Gastroesophageal sphincter (tissue), 3 donors: ENCODE measurements around the gene TMEM201.

ENCODE experiments used
- EP300 ChIP-seq: sonication (generic); formaldehyde crosslinking; IDR thresholded peaks from one replicate; pipeline ENCODE4 v1.6.1; 2017; ENCODE audit warnings: antibody characterized with exemption, mild to moderate bottlenecking
- POLR2A ChIP-seq, 2 donors: fragments of 450-650 bp; IDR thresholded peaks; one replicate each; pipeline ENCODE4 v1.6.1; 2017; ENCODE audit warnings: antibody characterized with exemption in 2 of 2, mild to moderate bottlenecking in 2 of 2, moderate library complexity in 1 of 2
- POLR2AphosphoS5 ChIP-seq: sonication (generic); formaldehyde crosslinking; IDR thresholded peaks from one replicate; pipeline ENCODE4 v1.6.1; 2017; ENCODE audit warnings: antibody characterized with exemption
- TF ChIP-seq, protein P1 (sequence below), 4 experiments: fragments of 200-600 bp in 2 of 4; fragments of 450-650 bp in 2 of 4; sonication (generic) in 1 of 4; IDR thresholded peaks; one replicate each; pipeline ENCODE4 v1.5.1; 2017 to 2019; ENCODE audit warnings: antibody characterized with exemption in 4 of 4, mild to moderate bottlenecking in 2 of 4, moderate library complexity in 2 of 4

DNA sequence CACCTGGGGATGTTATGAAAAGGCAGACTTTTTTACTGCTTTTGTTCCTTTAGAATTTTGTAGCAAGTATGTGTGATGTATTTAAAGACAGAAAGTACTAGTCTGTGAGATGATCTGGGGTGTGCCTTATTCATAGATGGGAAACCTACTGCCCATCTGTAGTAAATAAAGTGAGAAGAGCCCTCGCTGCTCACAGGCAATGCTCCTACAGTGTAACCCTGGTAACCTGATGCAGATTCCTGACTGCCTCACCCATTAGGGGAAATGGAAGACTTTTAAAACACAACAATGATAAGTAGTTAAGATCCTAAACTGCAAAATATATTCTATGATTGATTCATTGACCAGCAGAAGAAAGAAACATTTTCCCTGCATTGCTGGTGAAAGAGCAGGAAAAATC is 19.4 kb upstream of the TMEM201 start:
- TF ChIP-seq, protein P1, sequence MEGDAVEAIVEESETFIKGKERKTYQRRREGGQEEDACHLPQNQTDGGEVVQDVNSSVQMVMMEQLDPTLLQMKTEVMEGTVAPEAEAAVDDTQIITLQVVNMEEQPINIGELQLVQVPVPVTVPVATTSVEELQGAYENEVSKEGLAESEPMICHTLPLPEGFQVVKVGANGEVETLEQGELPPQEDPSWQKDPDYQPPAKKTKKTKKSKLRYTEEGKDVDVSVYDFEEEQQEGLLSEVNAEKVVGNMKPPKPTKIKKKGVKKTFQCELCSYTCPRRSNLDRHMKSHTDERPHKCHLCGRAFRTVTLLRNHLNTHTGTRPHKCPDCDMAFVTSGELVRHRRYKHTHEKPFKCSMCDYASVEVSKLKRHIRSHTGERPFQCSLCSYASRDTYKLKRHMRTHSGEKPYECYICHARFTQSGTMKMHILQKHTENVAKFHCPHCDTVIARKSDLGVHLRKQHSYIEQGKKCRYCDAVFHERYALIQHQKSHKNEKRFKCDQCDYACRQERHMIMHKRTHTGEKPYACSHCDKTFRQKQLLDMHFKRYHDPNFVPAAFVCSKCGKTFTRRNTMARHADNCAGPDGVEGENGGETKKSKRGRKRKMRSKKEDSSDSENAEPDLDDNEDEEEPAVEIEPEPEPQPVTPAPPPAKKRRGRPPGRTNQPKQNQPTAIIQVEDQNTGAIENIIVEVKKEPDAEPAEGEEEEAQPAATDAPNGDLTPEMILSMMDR (IDR thresholded peaks at IDR 0.05), result no peak
- TF ChIP-seq POLR2A (IDR thresholded peaks at IDR 0.05) (no peak), POLR2AphosphoS5 (no peak), EP300 (no peak)
